Activated naive CD8-positive, alpha-beta T cell (primary cell): ENCODE data around the gene SVBP.
A peak's percentile ranks its signal among the peaks of the same experiment; 100 is the strongest.

Experiments used
- H3K27ac Mint-ChIP-seq: one replicate; pipeline ENCODE4 v1.8.0; 2021; ENCODE audit warnings: mixed read lengths
- H3K27me3 Mint-ChIP-seq: one replicate; pipeline ENCODE4 v1.8.0; 2021; ENCODE audit warnings: mixed read lengths
- H3K36me3 Mint-ChIP-seq: one replicate; pipeline ENCODE4 v1.8.0; 2021; ENCODE audit warnings: mixed read lengths
- H3K4me1 Mint-ChIP-seq: one replicate; pipeline ENCODE4 v1.8.0; 2021; ENCODE audit warnings: low read depth, mixed read lengths
- H3K4me3 Mint-ChIP-seq: one replicate; pipeline ENCODE4 v1.8.0; 2021; ENCODE audit warnings: mild to moderate bottlenecking, mixed read lengths
- H3K9me3 Mint-ChIP-seq: one replicate; pipeline ENCODE4 v1.8.0; 2021; ENCODE audit warnings: low read depth, mixed read lengths

SVBP gene

GRCh38 chr1:42847111-42847595 is 30.0 kb upstream of the SVBP start:
- no peaks in the 10 kb centered on the region for H3K27me3 Mint-ChIP-seq
- H3K36me3 Mint-ChIP-seq, result peaks cover 23% of the 10 kb centered on the region
- H3K4me3 Mint-ChIP-seq, result peak overlapping the region; percentile 95
- H3K27ac Mint-ChIP-seq, result peak overlapping the region; percentile 92
- no peaks in the 10 kb centered on the region for H3K9me3 Mint-ChIP-seq
- H3K4me1 Mint-ChIP-seq, result peaks cover 33% of the 10 kb centered on the region

- Mint-ChIP-seq H3K36me3 (peaks cover 23% of the 10 kb centered on the region), H3K9me3 (no peaks in the 10 kb centered on the region), H3K4me3 (peak within 1 kb of the TSS; percentile 95), H3K4me1 (peaks cover 33% of the 10 kb centered on the region), H3K27ac (peak within 1 kb of the TSS; percentile 92), H3K27me3 (no peaks in the 10 kb centered on the region)
These were observed 29.3 kb upstream of the SVBP start, which contains the start of gene ZNF691 for GRCh38 chr1:42846257-42847110. Gene ZNF691 (plus strand): TSS chr1:42846613. CDS start chr1:42849659, 3,046 bp downstream.

GRCh38 chr1:42845866-42846256 is 28.7 kb upstream of the SVBP start:
- H3K27me3 Mint-ChIP-seq, result no peaks in the 10 kb centered on the region
- no peaks in the 10 kb centered on the region for H3K9me3 Mint-ChIP-seq
- peak overlapping the region; percentile 92 for H3K27ac Mint-ChIP-seq
- peak overlapping the region; percentile 95 for H3K4me3 Mint-ChIP-seq
- H3K4me1 Mint-ChIP-seq, result peaks cover 33% of the 10 kb centered on the region
- H3K36me3 Mint-ChIP-seq, result peaks cover 17% of the 10 kb centered on the region

GRCh38 chr1:42845193-42845592 is 28.0 kb upstream of the SVBP start:
- Mint-ChIP-seq H3K4me3 (no peak overlapping the region), H3K27me3 (no peaks in the 10 kb centered on the region), H3K27ac (no peak overlapping the region), H3K36me3 (peaks cover 10% of the 10 kb centered on the region), H3K4me1 (peaks cover 33% of the 10 kb centered on the region), H3K9me3 (no peaks in the 10 kb centered on the region)

DNA sequence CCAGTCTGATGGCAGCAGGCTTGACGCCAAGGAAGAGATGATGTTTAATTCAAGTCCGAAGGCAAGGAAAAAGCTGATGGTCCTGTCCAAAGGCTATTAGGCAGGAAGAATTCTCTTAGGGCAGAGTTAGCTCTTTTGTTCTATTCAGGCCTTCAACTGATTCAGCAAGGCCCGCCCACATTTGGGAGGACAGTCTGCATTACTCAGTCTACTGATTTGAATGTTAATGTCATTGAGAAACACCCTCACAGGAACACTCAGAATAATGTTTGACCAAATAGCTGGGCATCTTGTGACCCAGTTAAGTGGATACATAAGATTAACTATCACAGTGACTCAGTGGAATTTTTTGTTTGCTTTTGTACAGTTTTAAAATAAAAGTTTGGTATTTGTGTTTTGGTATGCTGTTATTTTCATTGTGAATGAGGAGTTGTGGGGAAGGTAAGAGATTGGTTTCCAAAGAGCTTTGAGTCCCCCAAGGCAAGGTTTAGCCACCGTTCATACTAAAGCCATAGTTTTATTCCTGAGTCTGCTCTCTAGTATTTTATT is 27.5 kb upstream of the SVBP start:
- H3K27ac Mint-ChIP-seq, result no peak overlapping the region
- no peak overlapping the region for H3K4me3 Mint-ChIP-seq
- no peaks in the 10 kb centered on the region for H3K9me3 Mint-ChIP-seq

DNA sequence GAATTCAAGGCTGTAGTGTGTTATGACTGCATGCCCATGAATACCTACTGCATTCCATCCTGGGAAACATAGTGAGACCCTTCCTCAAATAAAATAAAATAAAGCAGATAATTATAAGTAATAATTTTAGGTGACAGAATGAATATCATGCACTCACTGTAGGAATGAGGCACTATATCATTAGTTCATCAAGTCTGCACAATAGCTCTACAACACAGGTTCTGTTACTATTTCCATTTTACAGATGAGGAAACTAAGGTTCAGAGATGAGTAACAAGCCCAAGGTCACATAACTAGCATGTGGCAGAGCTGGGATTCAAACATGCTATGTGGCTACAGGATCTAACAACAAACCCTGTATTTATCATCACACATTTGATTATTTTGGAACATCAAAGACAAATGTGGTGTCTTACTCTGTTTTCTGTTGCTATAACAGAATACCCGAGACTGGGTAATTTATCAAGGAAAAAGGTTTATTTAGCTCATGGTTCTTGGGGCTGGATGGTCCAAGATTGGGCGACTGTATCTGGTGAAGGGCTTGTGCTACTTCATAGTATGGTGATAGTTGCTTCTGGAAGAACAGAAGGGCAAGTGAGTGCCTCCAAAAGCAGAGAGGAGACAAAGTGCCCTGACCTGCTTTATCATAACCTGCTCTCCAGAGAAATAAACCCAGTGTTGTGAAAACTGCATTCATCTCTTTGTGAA is 24.4 kb upstream of the SVBP start:
- Mint-ChIP-seq H3K27ac (no peak overlapping the region), H3K4me1 (peaks cover 6% of the 10 kb centered on the region), H3K4me3 (no peak overlapping the region), H3K9me3 (no peaks in the 10 kb centered on the region), H3K27me3 (no peaks in the 10 kb centered on the region), H3K36me3 (peaks cover 7% of the 10 kb centered on the region)

More for the DNA sequence above, 27.5 kb upstream of the SVBP start:
- H3K27me3 Mint-ChIP-seq, result no peaks in the 10 kb centered on the region
- H3K4me1 Mint-ChIP-seq, result peaks cover 30% of the 10 kb centered on the region
- peaks cover 7% of the 10 kb centered on the region for H3K36me3 Mint-ChIP-seq

GRCh38 chr1:42841010-42841409 is 23.8 kb upstream of the SVBP start:
- H3K36me3 Mint-ChIP-seq, result peaks cover 7% of the 10 kb centered on the region
- peaks cover 3% of the 10 kb centered on the region for H3K4me1 Mint-ChIP-seq

DNA sequence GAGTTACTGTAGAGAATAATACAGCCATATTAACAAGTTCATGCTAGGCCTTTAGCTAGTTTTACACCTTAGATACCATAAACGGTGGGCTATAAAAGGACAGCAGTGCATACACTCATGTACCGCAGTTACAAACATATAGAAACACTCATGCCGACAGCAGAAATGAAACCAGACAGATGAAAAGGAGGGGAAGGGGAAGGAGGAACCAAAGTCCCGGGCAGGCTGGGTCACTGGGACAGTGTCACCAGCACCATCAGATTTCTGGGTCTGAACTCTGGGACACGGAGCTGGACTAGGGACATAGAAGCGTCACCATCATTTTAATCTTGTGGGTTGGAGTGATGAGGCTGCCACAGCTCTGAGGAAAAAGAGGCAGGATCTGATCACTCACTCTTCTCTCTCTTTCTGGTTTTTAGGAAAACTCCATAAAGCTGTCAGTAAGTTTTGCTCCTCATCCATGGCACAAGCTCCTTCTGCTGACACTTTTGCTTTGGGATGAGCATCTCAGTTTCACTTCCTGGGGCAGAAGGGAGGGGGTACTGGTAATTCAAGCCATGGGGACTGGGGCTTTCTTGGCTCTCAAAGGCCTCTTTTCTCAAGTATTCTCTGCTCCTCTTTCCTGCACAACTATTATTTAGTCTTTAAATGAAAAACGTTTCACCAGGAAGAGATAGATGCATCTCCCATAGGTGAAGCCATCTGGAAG is 21.4 kb upstream of the SVBP start:
- H3K27me3 Mint-ChIP-seq, result no peaks in the 10 kb centered on the region
- no peaks in the 10 kb centered on the region for H3K9me3 Mint-ChIP-seq
- H3K27ac Mint-ChIP-seq, result no peak overlapping the region
- H3K4me1 Mint-ChIP-seq, result no peaks in the 10 kb centered on the region
- H3K4me3 Mint-ChIP-seq, result no peak overlapping the region
- peaks cover 7% of the 10 kb centered on the region for H3K36me3 Mint-ChIP-seq

More at GRCh38 chr1:42841010-42841409, 23.8 kb upstream of the SVBP start:
- no peak overlapping the region for H3K27ac Mint-ChIP-seq
- no peak overlapping the region for H3K4me3 Mint-ChIP-seq
- H3K27me3 Mint-ChIP-seq, result no peaks in the 10 kb centered on the region
- H3K9me3 Mint-ChIP-seq, result no peaks in the 10 kb centered on the region

GRCh38 chr1:42837709-42838108 is 20.5 kb upstream of the SVBP start:
- no peaks in the 10 kb centered on the region for H3K4me1 Mint-ChIP-seq
- H3K27ac Mint-ChIP-seq, result no peak overlapping the region
- no peak overlapping the region for H3K4me3 Mint-ChIP-seq
- no peaks in the 10 kb centered on the region for H3K27me3 Mint-ChIP-seq
- no peaks in the 10 kb centered on the region for H3K9me3 Mint-ChIP-seq
- H3K36me3 Mint-ChIP-seq, result peaks cover 3% of the 10 kb centered on the region

DNA sequence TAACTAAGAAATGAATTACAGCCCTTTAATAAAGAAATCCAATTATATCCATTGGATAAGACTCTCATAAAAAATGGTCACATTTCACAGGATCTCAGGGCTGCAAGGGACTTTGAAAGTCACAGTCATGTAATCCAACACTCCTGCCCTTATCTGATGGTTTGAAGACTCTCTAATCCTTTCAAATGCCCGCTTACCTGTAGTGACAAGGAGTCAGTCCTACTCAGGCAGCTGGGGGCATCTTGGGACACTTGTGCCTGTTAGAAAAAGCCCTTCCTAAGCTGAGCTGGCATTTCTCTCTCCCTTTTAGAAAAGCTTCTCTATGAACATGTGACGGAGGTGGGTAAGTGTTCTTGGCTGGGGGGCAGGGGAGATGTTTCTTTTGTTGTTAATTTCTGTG is 18.2 kb upstream of the SVBP start:
- no peak overlapping the region for H3K4me3 Mint-ChIP-seq
- H3K27me3 Mint-ChIP-seq, result no peaks in the 10 kb centered on the region
- no peaks in the 10 kb centered on the region for H3K4me1 Mint-ChIP-seq
- H3K36me3 Mint-ChIP-seq, result peaks cover 6% of the 10 kb centered on the region
- no peak overlapping the region for H3K27ac Mint-ChIP-seq
- no peaks in the 10 kb centered on the region for H3K9me3 Mint-ChIP-seq

GRCh38 chr1:42834803-42835202 is 17.6 kb upstream of the SVBP start:
- Mint-ChIP-seq H3K27ac (no peak overlapping the region), H3K4me3 (no peak overlapping the region), H3K36me3 (peaks cover 10% of the 10 kb centered on the region), H3K9me3 (no peaks in the 10 kb centered on the region), H3K4me1 (no peaks in the 10 kb centered on the region), H3K27me3 (no peaks in the 10 kb centered on the region)

DNA sequence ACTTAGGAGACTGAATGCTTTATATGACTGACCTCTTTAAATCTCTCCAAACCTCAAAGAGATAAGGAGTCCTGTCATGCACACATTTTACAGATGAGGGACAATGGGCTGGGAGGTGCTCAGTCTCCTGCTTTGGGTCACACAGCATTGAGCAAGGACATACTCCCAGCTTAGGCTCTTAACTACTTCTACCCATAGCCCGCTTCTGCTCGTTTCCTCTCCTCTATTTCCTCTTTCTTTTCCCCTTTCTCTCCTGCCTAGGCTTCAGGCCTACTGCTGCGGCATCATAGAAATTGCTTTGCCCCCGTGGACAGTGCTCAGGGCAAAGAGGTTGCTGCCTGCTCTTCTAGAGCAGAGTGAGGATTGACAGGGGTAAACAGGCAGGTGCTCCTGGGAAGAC is 16.8 kb upstream of the SVBP start:
- Mint-ChIP-seq H3K27ac (no peak overlapping the region), H3K9me3 (no peaks in the 10 kb centered on the region), H3K4me3 (no peak overlapping the region), H3K36me3 (peaks cover 10% of the 10 kb centered on the region), H3K4me1 (no peaks in the 10 kb centered on the region), H3K27me3 (no peaks in the 10 kb centered on the region)

DNA sequence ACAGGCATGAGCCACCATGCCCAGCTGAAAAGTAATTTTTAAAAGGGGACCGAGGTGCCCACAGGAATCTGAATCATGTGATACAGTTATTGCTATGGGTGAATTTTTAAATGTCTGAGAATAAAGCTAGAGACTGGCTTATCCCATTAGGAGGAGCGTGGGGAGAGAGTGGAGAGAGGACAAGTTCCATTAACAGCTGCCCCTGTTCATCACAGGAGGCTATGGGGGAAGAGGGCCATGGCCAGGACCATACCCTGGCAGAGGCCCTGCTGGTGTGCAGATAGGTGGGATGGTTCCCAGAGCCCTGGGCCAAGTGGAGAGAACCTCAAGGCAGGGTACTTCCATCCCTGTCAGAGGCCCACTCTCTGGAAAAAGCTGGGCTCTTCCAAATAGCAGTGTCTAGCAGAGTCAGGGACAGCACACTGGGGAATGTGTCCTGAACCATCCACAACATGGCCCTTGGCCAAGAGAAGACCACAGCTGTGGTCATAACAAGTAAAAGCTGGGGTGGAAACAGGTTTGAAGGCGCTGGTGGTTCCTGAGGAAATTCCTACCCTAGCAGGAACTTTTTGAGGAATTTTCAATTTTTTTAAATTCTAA is 15.5 kb upstream of the SVBP start:
- H3K36me3 Mint-ChIP-seq, result peaks cover 7% of the 10 kb centered on the region
- no peak overlapping the region for H3K27ac Mint-ChIP-seq
- H3K9me3 Mint-ChIP-seq, result no peaks in the 10 kb centered on the region

DNA sequence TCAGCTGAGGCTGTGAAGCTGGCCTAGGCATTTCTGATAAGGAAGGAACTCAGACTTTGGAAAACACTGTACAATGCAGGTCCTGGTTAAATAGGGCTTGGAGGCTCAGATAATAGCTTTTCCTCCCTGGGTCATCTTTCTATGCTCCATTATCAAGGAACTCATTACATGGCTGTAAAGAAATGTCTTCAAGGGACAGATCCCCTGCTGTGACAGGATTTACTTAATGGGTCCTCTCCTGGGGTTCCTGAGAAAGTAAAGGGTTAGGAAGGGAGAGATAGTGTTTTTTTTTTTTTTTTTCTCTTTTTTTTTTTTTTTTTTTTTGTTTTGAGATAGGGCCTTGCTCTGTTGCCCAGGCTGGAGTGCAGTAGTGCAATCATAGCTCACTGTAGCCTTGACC is 14.1 kb upstream of the SVBP start:
- H3K4me3 Mint-ChIP-seq, result no peak overlapping the region
- peaks cover 7% of the 10 kb centered on the region for H3K36me3 Mint-ChIP-seq
- H3K4me1 Mint-ChIP-seq, result no peaks in the 10 kb centered on the region
- H3K27ac Mint-ChIP-seq, result no peak overlapping the region
- no peaks in the 10 kb centered on the region for H3K27me3 Mint-ChIP-seq
- no peaks in the 10 kb centered on the region for H3K9me3 Mint-ChIP-seq

More for the DNA sequence above, 15.5 kb upstream of the SVBP start:
- no peaks in the 10 kb centered on the region for H3K27me3 Mint-ChIP-seq
- no peak overlapping the region for H3K4me3 Mint-ChIP-seq
- H3K4me1 Mint-ChIP-seq, result no peaks in the 10 kb centered on the region
